Stimulated activated CD4-positive, alpha-beta T cell treated with anti-CD3 and anti-CD28 coated beads, Interleukin-12 subunit alpha, Interleukin-12 subunit beta, amount 100 ng/mL, for 48 hours (primary cell): ENCODE data around the gene SIGLEC10.
A peak's percentile ranks its signal among the peaks of the same experiment; 100 is the strongest.
"Not testable (repeated sequence)": the region's sequence is repeated elsewhere in the genome, so short reads cannot be mapped to it uniquely, and the experiment has no call there.

Experiments
- DNase-seq, 3 donors: peaks; one replicate each; pipeline ENCODE4 v3.0.0-alpha.2; 2020; ENCODE audit warnings: low read depth in 2 of 3, low spot score in 1 of 3

Gene SIGLEC10

DNA sequence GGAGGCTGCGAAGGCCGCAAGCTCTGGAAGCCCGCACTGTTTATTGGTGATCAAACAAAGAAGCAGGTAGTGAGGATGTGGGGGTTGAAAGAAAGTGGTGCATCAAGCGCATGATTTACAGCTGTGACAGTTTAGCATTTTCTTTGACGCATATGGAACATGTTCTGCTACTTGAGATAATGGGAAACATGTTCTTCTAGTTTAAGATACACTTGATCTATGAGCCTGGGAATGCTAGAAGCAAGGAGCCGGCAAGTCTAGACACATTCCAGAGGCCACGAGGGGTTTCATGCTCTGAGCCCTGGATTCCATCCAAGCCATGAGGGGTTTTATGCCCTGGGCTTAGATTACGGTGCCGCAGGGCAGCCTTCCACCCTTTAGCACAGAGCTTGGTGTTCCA is 20.0 kb downstream of the SIGLEC10 start:
- not testable (repeated sequence) for DNase-seq

GRCh38 chr19:51396175-51396574 is 21.3 kb downstream of the SIGLEC10 start:
- DNase-seq = no peak

DNA sequence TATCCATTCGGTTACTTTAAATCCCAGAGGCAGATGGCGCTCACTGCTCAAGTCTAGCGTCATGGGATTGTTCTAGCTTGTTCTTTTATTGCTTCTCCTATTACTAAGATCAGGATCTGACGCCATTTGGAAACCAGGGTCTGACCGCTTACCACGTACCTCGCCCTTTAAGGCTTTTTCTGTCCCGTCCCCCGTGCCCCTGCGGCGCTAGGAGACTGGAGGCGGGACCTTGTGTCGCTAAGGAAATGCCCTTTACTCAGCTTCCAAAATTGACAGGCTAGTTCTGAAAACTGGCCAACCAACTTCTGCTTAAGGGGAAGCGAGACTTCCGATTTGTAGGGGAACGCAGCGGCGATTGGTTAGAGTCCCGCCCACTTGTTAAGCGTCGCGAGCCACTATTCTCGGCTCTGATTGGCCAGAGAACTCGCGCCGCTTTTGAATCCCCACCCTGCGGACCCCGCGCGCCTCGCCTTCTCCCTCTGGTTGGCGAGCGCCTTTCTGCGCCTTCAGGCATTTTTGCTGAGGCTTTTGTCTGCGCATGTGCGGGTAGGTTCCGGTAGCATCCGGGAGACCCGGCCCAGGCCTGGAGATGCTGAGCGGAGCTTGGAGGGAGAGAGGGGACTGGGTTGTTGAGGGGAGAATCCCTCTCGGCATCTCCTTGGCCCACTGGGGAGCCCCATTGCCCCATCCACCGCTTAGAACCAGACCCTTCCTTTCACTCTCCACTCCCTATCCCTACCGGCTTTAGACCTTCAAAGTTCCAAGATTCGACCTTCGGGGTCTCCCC is 23.2 kb downstream of the SIGLEC10 start:
- DNase-seq = peak; percentile 91 to 98 (median 92)

GRCh38 chr19:51392701-51393100 is 24.7 kb downstream of the SIGLEC10 start:
- no peak for DNase-seq

DNA sequence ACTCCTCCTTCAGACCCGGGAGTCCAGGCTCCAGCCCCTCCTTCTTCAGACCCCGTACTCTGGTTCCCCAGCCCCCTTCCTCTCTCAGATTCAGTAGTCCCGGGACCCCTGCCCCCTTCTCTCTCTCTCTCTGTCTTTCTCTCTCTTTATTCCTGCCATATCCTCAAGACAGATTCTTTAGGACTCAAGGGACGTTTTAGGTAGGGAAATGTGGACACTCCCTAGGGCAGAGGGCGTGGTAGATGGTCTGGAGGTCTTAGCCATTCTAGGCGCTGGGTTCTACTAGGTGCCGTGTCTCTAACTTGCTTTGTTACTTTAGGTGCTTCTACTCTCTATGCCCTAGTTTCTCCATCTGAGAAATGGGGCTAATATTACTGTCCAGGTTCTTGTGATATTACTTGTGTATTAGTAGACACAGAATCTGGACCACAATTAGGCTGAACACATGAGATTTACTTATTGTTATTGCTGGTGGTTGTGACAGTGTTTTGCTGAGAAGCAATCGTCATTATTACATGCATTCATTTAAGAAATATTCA is 26.3 kb downstream of the SIGLEC10 start:
- no peak for DNase-seq

DNA sequence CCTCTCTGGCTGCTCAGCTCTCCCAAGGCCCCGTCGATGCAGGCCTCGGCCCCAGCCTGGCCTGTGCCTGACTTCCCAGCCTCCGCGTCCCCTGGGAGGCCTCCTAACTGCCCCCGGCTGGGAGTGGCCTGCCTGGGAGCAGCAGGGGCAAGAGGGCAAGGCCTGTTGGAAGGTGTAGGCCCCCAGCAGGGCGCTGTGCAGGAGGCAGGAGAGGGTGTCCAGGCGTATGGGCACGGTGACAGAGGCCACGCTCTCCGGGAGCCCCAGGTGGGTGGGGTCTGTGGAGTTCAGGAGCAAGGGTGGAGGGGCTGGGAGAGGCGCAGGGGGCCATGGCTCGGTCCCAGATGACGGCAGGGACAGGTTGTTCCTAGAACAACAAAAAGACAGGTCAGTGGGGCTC is 28.3 kb downstream of the SIGLEC10 start:
- DNase-seq = no peak

DNA sequence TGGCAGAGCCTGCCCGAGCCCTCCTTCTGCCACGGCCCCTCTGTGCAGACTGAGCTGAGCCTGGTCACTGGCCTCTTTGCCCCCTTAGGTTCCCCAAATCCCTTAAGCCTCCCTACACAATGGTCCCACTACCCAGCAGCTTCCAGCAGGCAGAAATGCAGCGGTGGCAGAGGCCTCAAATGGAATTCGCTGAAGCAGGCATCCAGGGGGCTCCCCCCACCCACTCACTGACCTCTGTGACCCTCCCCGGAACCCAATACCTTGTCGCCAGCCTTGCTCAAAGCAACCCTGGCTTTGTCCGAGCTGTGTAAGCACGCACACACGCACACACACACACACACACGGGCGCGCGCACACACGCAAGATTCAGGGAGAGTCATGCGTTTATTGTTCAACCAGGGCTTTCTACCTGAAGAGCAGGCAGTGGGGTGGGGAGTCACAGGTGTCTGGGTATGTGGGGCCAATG is 29.5 kb downstream of the SIGLEC10 start, which contains the start of gene LIM2:
TSS of gene LIM2 (minus strand) at position 51 of the 466 bp plus-strand sequence. CDS start 531 bp downstream, outside the sequence.
- DNase-seq = no peak

DNA sequence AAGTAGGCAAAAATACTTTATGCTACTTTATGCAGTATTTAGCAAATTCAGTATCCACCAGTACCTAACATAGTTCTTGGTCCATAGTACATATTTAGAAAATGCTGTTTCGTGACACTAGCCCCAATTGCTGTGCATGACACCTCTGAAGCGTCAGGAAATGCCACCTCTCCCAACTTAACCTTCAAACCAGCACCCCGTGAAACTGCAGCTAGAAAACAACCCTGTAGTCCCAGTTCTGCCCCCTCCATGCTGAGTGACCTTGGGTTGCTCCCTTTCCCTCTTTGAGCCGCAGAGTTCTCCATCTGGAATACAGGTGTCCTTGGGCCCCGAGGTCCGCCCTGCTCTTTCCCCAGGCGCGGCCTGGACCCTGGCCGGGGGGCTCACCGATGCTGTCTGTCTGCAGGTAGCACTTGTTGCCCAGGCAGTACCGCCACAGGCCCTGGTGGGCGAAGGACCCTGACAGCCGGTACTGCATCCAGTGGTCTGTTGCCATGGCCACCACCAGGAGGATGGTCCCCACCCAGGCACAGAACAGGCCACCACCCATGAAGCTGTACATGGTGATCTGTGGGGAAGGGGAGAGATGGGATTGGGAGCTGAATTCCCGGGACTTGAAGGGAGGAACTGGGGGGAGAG is 30.4 kb downstream of the SIGLEC10 start:
- DNase-seq = no peak

DNA sequence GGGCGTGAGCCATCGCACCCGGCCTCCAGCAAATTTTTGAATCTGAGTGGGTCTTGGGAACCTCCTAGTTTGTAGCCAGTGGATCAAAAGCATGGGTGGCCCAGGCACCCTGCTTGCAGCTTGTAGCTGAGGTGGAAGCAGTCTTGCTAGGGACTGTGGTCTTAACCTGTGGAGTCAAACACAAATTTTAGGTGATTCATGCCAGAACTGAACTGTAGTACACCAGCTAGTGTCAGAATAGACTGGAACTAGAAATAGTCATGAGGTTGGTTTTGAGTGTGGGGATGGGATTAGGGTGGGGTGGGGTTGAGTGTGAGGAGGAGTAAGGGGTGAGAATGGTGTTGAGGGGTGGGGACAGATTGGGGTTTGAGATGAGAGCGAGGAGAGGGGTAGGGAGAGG is 35.4 kb downstream of the SIGLEC10 start:
- DNase-seq = no peak

GRCh38 chr19:51380379-51380778 is 37.1 kb downstream of the SIGLEC10 start:
- no peak for DNase-seq

GRCh38 chr19:51377422-51377821 is 40.0 kb downstream of the SIGLEC10 start:
- no peak for DNase-seq

DNA sequence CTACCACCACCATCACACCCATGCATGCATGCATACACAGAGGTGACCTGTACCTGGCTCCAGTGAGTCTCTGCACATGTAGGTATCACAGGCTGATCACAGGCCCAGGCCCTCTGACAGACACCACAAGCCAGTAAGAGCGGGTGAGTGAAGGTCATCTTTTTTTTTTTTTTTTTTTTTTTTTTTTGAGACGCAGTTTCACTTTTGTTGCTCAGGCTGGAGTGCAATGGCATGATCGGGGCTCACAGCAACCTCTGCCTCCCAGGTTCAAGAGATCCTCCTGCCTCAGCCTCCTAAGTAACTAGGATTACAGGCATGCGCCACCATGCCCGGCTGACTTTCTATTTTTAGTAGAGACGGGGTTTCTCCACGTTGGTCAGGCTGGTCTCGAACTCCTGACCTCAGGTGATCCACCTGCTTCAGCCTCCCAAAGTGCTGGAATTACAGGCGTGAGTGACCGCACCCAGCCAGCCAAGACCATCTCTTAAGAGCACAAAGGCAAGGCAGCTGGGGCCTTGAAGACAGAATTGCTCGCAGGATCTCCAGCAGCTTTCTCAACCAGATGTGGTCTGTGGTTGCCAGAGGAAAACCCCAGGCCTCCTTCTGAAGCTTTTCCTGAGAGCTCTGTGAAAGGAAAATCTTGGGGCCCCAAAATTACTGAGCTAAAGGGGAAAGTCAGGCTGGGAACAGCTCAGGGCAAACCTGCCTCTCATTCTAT is 41.8 kb downstream of the SIGLEC10 start:
- peak in 1 of 3 donors; percentile 50 for DNase-seq

DNA sequence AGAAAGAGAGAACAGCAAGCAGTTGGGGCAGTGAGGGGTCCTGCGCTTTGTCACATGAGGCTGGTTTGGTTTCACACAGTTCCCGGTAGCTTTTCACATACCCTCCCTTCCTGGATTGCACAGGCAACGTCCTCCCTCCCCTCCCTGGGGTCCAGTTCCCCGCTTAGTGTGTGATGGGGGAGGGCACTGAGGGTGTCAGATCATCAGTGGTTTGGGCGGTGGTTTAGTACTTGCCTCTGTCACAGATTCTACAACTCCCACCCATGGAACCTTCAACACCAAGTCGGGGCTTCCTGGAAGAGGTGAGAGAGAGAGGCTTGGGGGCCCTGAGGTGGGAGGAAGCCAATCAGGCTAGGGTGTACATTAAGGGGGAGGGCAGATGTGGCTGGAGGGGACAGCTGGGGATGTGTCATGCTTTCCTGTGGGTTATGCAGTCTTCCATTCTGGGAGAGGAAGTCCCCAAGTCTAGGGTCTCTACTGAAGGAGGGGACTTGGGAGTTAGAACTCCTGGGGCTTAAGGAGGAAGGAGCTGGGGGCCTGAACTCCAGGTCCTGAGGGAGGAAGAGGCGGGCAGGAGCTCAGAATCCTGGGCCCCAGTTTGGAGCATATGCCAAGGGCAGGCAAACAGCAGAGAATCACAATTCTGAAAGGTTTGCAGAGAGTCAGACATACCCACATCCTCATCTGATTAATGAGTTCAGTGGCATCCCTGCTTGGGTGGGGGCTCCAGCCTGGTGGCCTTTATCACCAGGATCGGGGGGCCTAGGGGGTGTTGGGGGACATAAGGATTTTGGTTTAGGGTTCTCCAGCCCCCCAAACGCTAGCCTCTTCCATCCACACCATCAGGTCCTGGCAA is 44.6 kb downstream of the SIGLEC10 start, which contains the start of gene NKG7:
TSS of gene NKG7 (minus strand) at position 6 of the 856 bp plus-strand sequence. CDS start 119 bp downstream, outside the sequence.
- DNase-seq = peak; percentile 73 to 84 (median 75)

DNA sequence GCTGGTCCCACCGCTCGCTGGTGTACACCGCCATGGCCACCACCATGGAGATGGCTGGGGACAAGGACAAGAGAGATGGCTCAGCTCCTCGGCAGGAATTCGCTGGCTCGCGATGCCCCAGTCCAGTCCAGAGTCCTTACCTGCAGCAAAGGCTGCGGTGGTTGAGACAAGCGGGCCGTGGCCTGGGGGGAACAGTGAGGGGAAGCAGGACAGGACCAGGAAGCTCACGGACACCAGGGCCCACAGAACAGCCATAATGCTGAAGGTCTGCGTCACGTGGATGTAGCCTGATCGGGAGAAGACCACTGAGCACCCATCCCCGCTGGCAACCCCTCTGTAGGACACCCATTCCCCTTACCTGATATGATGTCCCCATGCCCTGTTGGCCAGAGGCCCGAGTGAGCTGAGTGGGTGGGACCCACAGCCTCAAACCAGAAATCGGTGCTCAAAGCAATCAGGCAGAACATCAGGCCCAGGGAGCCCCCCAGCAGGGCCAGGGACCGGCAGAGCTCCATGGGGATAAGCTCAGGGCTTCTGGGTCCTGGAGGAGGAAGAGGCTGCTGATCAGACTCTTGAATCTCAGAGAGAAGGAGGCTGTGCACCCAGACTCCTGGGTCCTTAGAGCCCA is 45.3 kb downstream of the SIGLEC10 start:
- DNase-seq = no peak

DNA sequence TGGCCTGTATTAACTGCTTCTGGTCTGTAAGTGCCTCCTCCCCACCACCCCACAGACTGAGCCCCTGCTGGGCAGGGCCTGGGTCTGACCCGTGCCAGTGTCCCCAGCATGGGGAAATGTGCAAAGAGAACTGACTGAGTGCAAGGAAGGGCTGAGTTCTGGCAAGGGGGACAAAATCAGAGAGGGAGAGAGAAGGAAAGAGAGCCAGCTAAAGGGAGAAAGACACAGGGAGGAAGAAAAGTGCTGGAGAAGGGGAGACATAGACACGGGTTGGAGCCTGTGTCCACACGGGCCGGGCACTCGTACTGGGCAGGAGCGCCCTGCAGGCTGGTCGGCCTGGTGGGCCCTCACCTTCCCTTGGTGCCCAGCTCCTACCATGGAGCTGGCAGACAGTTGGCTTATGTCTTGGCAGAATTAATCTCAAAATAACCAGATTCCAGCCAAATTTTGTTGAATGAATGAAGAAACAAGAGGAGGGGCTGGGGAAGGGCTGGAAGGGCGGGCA is 46.2 kb downstream of the SIGLEC10 start:
- no peak for DNase-seq

DNA sequence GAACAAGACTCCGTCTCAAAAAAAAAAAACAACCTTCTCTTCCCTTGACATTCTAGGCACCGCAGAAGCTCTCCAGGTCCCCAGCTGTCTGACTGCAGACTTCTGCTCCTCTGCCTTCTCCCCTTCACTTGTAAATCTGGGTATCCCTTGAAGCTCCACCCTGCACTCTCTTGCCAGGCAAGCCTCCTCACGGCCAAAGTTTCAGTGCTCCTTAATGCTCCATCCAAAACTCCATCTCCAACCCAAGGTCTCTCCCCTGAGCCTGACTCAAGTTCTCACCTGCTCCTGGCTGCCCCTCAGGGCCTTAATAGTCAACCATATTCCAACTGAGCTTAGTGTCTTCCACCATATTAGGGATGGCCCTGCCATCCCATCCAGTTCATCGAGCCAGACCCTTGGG is 47.2 kb downstream of the SIGLEC10 start:
- DNase-seq = no peak

GRCh38 chr19:51368366-51369282 is 48.8 kb downstream of the SIGLEC10 start, which contains the start of gene CLDND2:
TSS of gene CLDND2 (minus strand) at chr19:51369003. CDS start at chr19:51368577, 426 bp downstream.
- no peak for DNase-seq

- peak; percentile 99 to 100 (median 99) for DNase-seq
These were observed 49.7 kb downstream of the SIGLEC10 start for GRCh38 chr19:51367565-51368365.
